HepG2 (cell line): ENCODE data around the gene SGSM1. TPM values are rescaled to one million over a fixed set of nuclear protein-coding genes. Genes with fewer than 3 reads are reported as not detected.
A peak's percentile ranks its signal among the peaks of the same experiment; 100 is the strongest.

Experiments
- ATAC-seq: fragments of 200-7000 bp; cut with Tn5 transposase; 3 replicates; pipeline ENCODE4 v1.9.1; 2020; ENCODE audit warnings: mild to moderate bottlenecking, moderate library complexity
- BruUV-seq: library from RNA; stranded (reverse); fragments of 400-500 nt; replicated peaks from 2 replicates; lab custom pipeline; 2021; lab: Mats Ljungman, UMichigan
- CTCF ChIA-PET: fragments of 300-600 bp; formaldehyde crosslinking; extraction: SDS; loops from one replicate; lab custom pipeline; 2021; ENCODE audit warnings: low total read pairs, inconsistent platforms, low intra/inter-chr PET ratio; lab: Yijun Ruan, JAX
- POLR2A ChIA-PET: fragments of 350-600 bp; sonication (Branson Sonifier 250); formaldehyde crosslinking; loops from one replicate; lab custom pipeline; 2020; ENCODE audit warnings: antibody characterized with exemption, inconsistent platforms; lab: Yijun Ruan, JAX
- DNase-seq: peaks from one replicate; pipeline ENCODE4 v3.0.0-alpha.2; 2015; ENCODE audit warnings: low spot score
- FAIRE-seq: peaks from 3 replicates; lab custom pipeline; 2011; peaks lifted over from hg19 to GRCh38; lab: Jason Lieb, UNC
- H2AFZ ChIP-seq: one replicate; pipeline ENCODE4 v1.6.1; 2011; ENCODE audit warnings: low read length, inconsistent platforms
- H3K27ac ChIP-seq: fragments of 300-600 bp; 3 replicates; pipeline ENCODE4 v1.8.0; 2011; ENCODE audit warnings: mixed run types, mild to moderate bottlenecking, mixed read lengths, low read length, inconsistent platforms; ENCODE audit not compliant: insufficient read depth; ENCODE audit errors: extremely low read length
- H3K27me3 ChIP-seq, 2 experiments: fragments of 200-600 bp in 1 of 2; 2 replicates in 1 of 2; 3 replicates in 1 of 2; pipeline versions ENCODE4 v1.6.0 to v1.8.0; 2011; ENCODE audit warnings: low read length in 2 of 2, mild to moderate bottlenecking in 2 of 2, moderate library complexity in 2 of 2, inconsistent platforms in 1 of 2; ENCODE audit not compliant: insufficient read depth in 2 of 2, control insufficient read depth in 1 of 2
- H3K36me3 ChIP-seq, 2 experiments: fragments of 200-600 bp in 1 of 2; replicated peaks in 1 of 2; 2 replicates in 1 of 2; 3 replicates in 1 of 2; pipeline versions ENCODE4 v1.5.1 to v1.8.0; 2011; ENCODE audit warnings: low read length in 2 of 2, inconsistent platforms in 1 of 2; ENCODE audit not compliant: insufficient read depth in 2 of 2, control insufficient read depth in 1 of 2
- H3K4me1 ChIP-seq: 2 replicates; pipeline ENCODE4 v1.5.1; 2012; ENCODE audit warnings: low read length, inconsistent platforms; ENCODE audit not compliant: insufficient read depth
- H3K4me2 ChIP-seq: 2 replicates; pipeline ENCODE4 v1.6.0; 2011; ENCODE audit warnings: low read depth, low read length, inconsistent platforms
- H3K4me3 ChIP-seq, 3 experiments: fragments of 200-600 bp in 1 of 3; sonication (generic), shearing (Covaris generic) in 1 of 3; replicated peaks in 1 of 3; 2 replicates each; pipeline ENCODE4 v1.5.1; 2011 to 2016; ENCODE audit warnings: low read length in 3 of 3, inconsistent platforms in 2 of 3, low read depth in 2 of 3, mild to moderate bottlenecking in 2 of 3, control low read depth in 1 of 3, mixed read lengths in 1 of 3; ENCODE audit not compliant: insufficient read depth in 1 of 3
- H3K79me2 ChIP-seq: one replicate; pipeline ENCODE4 v1.6.1; 2011; ENCODE audit warnings: low read length, inconsistent platforms; ENCODE audit not compliant: insufficient read depth
- H3K9ac ChIP-seq: 2 replicates; pipeline ENCODE4 v1.6.0; 2011; ENCODE audit warnings: mild to moderate bottlenecking, low read depth, low read length, inconsistent platforms; ENCODE audit not compliant: insufficient read depth
- H3K9me3 ChIP-seq: 2 replicates; pipeline ENCODE4 v1.5.1; 2012; ENCODE audit warnings: mild to moderate bottlenecking, low read length
- H4K20me1 ChIP-seq: 2 replicates; pipeline ENCODE4 v1.6.0; 2011; ENCODE audit warnings: inconsistent platforms, mild to moderate bottlenecking, low read length, moderate library complexity; ENCODE audit not compliant: insufficient read depth
- HNF4A ChIP-seq: sonication (generic); formaldehyde crosslinking; IDR thresholded peaks from 2 replicates; pipeline ENCODE4 v1.4.0; 2020; ENCODE audit warnings: missing genetic modification reagents
- MAX ChIP-seq: IDR thresholded peaks from 2 replicates; pipeline ENCODE4 v1.6.1; 2012; ENCODE audit warnings: inconsistent platforms
- ZNF644 ChIP-seq: IDR thresholded peaks from 2 replicates; pipeline ENCODE4 v1.6.1; 2016; ENCODE audit warnings: low read depth
- ZNF790 ChIP-seq: sonication (generic); formaldehyde crosslinking; IDR thresholded peaks from 2 replicates; pipeline ENCODE4 v1.8.0; 2022; ENCODE audit warnings: missing genetic modification reagents, mild to moderate bottlenecking, borderline replicate concordance
- WGBS: methylation state at CpG from one replicate; pipeline ENCODE4 v1.1.6; 2017; ENCODE audit warnings: low lambda C conversion rate; 5-methylcytosine and 5-hydroxymethylcytosine counted together
- in situ Hi-C: cut with HindIII; loops from 2 replicates; pipeline ENCODE4 v1.10.0; 2017; ENCODE audit warnings: low pct_unique_long_range_greater_than_20kb; ENCODE audit not compliant: extremely low pct_ligation_motif_present
- intact Hi-C: fragments of 100-400 bp; cut with micrococcal nuclease; formaldehyde crosslinking; loops from one replicate; pipeline ENCODE4 v1.10.0; 2022; ENCODE audit not compliant: unreplicated experiment
- polyA plus RNA-seq, 8 experiments: library from polyadenylated mRNA; depleted of rRNA in 3 of 8; stranded (reverse) in 7 of 8; unstranded in 1 of 8; fragments of >200 nt; fragmentation: Illumina TruSeq in 4 of 8; extraction: Trizol in 4 of 8; gene quantifications; 2 replicates each; pipeline versions ENCODE4 v1.2.1 to v1.2.3, GENCODE V29; 2011 to 2016; ENCODE audit warnings: low read depth in 4 of 8, missing spikeins in 1 of 8, mixed read lengths in 1 of 8; ENCODE audit not compliant: insufficient read depth in 1 of 8
- total RNA-seq, 5 experiments: library from RNA; depleted of rRNA; stranded (reverse); fragments of >200 nt; fragmentation: Illumina TruSeq; extraction: Trizol; gene quantifications; 2 replicates each; pipeline ENCODE4 v1.2.3, GENCODE V29; 2016; ENCODE audit warnings: low read depth in 1 of 5
- TF ChIP-seq, protein P1 (sequence below): fragments of 450-650 bp; IDR thresholded peaks from 2 replicates; pipeline ENCODE4 v1.6.1; 2016

Gene SGSM1
- total and polyA plus RNA-seq, 2 of the 13 experiments (the other 11 are each of a cell fraction or from before 2014, with no cell fraction given), result 0.07 TPM; not detected in 1

DNA sequence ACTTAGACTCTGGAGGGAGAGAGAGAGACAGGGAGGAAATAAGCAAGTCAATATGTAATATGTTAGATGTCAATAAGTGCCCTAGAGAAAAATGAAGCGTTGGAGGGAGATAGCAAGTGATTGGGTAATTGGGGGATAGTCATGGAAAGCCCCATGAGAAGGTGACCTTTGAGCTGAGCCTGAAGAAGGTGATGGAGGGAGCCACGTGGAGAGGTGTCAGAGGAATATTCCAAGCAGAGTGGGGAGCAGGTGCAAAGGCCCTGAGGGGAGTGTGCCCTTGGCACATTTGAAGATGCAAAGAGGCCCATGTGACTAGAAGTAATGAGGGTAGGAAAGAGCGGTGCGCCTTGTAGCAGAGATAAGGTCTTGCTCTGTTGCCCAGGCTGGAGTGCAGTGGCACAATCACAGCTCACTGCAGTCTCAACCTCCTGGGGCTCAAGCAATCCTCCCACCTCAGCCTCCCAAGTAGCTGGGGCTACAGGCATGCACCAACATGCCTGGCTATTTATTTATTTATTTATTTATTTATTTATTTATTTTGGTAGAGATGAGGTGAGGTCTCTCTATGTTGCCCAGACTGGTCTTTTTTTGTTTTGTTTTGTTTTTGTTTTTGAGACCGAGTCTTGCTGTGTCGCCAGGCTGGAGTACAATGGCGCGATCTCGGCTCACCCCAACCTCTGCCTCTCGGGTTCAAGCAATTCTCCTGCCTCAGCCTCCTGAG is 138.4 kb downstream of the SGSM1 start:
- TF ChIP-seq MAX (peak; percentile 56), ZNF644 (CRISPR knock-in tag) (peak; percentile 59; the same call in 1 of the 2 replicates), HNF4A (CRISPR knock-in tag) (peak; percentile 30; the same call in 1 of the 2 replicates), ZNF790 (CRISPR knock-in tag) (no peak)
- TF ChIP-seq, protein P1, sequence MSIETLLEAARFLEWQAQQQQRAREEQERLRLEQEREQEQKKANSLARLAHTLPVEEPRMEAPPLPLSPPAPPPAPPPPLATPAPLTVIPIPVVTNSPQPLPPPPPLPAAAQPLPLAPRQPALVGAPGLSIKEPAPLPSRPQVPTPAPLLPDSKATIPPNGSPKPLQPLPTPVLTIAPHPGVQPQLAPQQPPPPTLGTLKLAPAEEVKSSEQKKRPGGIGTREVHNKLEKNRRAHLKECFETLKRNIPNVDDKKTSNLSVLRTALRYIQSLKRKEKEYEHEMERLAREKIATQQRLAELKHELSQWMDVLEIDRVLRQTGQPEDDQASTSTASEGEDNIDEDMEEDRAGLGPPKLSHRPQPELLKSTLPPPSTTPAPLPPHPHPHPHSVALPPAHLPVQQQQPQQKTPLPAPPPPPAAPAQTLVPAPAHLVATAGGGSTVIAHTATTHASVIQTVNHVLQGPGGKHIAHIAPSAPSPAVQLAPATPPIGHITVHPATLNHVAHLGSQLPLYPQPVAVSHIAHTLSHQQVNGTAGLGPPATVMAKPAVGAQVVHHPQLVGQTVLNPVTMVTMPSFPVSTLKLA, result peak; percentile 46; the same call in 1 of the 2 replicates
- CTCF ChIA-PET, result no interaction called here

More for the DNA sequence above, 138.4 kb downstream of the SGSM1 start:
- Histone ChIP-seq H3K36me3 (no peaks in the 10 kb centered on the region), H3K4me1 (peaks cover 25% of the 10 kb centered on the region), H3K27me3 (no peaks in the 10 kb centered on the region), H3K79me2 (no peaks in the 10 kb centered on the region), H3K4me2 (no peak overlapping the region), H4K20me1 (no peaks in the 10 kb centered on the region), H3K9me3 (no peaks in the 10 kb centered on the region), H2AFZ (no peak overlapping the region), H3K27ac (no peak overlapping the region), H3K9ac (no peak overlapping the region), H3K4me3 (no peak overlapping the region)
- no peak for FAIRE-seq
- 74% methylated on average over 10 of the region's 10 CpGs for WGBS
- BruUV-seq, result no TSS peak
- DNase-seq, result peak; percentile 29
- in situ Hi-C loops (loop anchor here (10.0 to 25.0 kb wide), 2 partner anchors 110 to 243 kb away; partner anchors contain the start of gene CRYBB3), intact Hi-C loops (no loop called here)
- POLR2A ChIA-PET, result interaction anchor here (1.3 to 1.5 kb wide), 2 partner anchors 9 to 10 kb away, joined by 3 to 4 read pairs; no protein-coding TSS in a partner anchor
- no peak for ATAC-seq
